ENCODE data around the gene NIN.

The NIN gene

GRCh38 chr14:50758305-50758704 is 72.7 kb downstream of the NIN start:
- DNase-seq = no peak

GRCh38 chr14:50757702-50758101 is 73.3 kb downstream of the NIN start:
- DNase-seq = no peak

DNA sequence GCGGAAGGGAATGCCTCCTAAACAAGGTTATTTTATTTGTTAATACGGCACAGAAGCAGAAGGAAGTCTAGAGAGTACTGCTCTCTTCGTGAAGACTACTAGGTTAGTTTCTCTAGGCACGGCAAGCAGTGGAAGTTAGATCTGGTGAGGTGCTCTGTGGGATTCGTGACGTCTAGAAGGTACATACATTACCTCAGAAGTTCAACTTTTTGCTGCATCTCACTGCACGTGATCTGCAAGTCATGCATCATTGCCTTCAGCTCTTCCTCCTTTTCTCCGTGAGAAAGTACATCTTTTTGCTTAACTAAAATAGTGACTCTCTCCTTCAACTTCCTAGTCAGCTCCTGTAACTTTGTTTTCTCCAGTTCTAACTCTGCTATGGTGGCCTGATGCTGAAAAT is 74.7 kb downstream of the NIN start:
- peak in 1 of 2 donors; percentile 69 for DNase-seq

GRCh38 chr14:50750323-50750722 is 80.6 kb downstream of the NIN start:
- DNase-seq = no peak

DNA sequence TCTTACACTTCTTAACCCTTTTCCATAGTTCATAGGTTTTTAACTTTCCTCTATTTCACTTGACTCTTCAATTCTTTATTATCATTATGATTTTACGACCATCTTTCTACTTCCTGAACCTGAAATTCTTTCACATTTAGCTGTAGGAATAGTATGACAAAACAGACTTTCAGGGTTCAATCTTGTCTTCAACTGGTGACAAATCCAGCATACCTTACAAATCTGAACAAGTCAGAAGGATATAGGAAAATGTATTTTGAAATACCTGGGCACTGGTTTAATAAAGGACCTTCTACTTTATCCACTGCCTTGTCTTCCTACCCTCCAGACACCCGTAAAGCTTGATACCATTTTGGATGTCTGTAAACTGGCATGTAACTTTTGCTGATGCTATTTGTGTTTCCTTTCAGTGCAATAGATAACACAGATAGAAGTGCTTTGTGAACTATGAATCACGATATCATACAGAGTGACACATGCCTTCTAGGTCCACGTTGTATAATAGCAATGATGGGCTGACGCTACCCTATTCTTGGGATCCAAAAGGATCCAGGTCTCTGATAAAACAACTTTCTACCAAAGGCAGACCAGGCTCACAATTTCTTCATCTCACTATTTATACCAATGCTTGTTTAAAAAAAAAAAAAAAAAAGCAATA is 85.4 kb downstream of the NIN start:
- no peak for DNase-seq

DNA sequence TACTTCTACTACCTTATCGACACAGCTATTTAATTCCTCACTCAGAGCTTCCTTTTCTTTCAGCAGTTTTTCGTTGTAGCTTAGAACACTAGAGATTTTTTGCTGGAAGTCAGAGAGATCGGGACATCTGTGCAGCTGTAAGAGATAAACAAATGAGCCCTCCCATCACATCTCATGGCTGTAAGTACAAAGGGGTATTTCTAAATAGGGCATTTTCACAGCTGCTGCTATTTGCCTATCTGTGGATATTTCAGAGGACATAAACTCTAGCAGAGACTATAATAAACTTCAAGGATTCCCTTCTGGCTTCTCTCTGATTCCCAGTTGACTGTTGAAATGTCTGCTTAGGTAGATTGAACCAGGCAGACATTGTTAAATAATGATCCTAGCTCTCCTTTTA is 86.7 kb downstream of the NIN start:
- DNase-seq = no peak

DNA sequence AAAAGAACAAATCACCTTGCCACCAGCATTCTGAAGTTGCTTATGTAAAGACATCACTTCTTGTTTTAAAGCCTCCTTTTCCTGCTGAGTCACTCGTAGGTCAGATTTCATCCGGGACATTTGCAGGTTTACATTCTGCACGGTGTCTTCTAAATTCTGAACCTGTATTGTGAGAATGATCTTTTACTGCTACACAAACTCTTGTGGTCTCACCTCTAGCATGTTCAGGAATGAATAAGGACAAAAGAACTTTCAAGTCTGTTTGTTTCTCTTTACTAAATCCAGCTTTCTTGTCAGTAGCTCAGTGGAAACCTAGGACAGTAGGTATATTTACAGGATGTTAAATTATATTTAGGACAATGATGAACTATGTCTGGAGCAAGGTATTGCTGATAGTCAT is 89.4 kb downstream of the NIN start:
- no peak for DNase-seq

DNA sequence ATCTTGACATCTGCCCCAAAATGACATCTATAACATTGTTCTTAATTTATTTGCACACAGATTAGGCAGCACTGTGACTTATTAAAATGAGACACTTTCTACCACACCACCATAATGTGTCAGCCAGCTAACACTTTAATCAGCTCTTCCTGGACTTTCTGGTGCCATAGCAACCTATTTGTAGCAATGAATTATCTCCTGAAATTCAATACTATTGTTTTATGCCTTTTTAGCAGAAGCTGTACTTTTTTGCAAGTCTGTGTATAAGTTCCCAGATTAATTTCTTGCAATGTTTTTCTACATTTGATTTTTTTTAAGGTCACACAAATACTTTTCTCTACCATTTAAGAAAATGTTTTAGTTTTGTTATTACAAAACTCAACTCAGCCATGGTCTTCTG is 90.1 kb downstream of the NIN start:
- DNase-seq = no peak

DNA sequence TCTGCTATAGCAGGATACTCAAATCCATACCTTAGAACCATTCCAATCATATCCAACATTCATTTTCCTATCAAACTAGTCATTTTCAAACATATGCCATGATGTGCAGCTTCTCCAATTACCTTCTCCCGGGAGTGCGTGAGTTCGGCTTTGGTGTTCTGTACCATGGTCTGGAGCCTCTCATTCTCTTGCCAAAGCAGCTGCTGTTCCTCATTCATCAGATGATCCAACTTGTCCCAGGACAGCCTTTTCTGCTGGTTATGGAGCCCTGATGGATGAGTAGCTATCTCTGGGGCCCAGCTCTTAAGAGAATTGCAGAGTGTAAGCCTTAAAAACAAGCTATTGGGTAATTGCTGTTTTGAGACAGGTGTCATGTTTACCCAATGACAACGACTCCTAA is 91.8 kb downstream of the NIN start:
- no peak for DNase-seq

GRCh38 chr14:50736932-50737419 is 94.0 kb downstream of the NIN start:
- peak in 1 of 2 donors; percentile 10 for DNase-seq

DNA sequence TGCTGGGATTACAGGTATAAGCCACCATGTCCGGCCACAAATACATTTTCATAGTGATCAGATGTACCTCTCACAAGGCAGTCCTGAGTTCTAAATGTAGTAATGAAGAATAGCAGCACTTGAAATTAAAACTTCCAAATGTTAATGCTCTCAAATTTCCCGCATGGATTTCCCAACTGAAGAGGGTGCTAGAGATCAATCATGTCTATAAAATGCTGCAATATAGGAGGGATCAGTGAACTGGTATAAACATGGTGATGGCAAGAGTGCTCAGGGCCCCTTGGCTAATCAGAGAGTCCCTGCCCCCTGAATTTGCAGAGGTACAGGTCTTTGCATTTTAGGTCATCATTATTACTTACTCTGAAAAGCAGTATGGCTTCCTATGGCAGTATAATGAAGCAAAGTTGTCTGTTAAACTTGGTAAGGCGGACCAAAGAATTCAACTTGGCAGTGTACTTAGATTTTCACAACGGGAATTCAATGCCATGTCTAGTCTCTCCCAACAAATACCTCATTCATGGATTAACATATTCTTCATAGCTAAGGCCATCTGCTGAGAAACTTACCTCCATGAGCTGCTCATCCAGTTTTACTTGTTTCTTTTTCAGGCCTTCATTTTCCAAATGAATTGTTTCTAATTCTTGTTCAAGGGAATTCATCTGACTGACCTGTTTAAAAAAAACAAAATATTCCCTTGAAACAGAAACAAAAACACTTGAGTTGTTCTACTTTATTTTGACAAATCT is 95.8 kb downstream of the NIN start:
- no peak for DNase-seq

- DNase-seq = no peak
Measured at GRCh38 chr14:50733494-50733893, 97.5 kb downstream of the NIN start.

DNA sequence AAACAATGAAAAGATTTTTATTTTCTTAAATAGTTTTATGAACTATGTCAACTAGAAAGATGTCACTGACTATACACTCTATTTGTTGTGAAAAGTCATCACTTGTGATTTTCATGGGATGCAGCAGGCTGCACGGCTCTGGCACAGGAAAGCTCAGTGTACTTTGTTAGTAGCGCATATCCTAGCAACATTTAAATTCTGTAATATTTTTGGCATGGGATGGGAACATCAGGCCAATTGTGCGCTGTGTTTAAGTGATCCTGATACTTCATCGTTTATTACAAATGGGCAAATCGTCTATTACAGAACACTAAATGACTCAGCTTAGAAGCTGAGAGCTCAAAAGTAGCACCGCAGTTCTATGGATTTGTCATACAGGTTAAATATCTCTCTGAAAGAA is 102.1 kb downstream of the NIN start:
- no peak for DNase-seq

- DNase-seq = peak in 1 of 2 donors; percentile 70
Measured at GRCh38 chr14:50726372-50727107, 104.4 kb downstream of the NIN start.

DNA sequence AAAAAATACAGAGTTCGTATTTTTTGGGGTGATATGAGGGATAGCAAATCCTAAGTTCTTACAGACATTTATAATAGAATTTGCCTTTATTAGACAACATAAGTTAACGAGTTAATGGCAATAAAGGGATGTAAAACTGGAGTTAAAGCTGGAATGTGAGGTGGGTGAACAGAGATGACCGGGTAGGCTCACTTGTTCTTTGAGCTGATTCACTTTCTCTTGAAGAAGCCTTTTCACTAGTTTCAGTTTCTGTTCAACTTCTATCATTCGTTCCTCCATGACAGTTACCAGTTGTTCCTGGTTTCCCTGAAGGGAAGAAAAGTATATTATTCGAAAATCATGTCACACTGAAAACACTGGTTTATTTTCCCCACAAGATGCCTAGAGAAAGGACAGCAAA is 105.2 kb downstream of the NIN start:
- DNase-seq = peak in 1 of 2 donors; percentile 19

GRCh38 chr14:50719911-50720759 is 110.8 kb downstream of the NIN start:
- no peak for DNase-seq

DNA sequence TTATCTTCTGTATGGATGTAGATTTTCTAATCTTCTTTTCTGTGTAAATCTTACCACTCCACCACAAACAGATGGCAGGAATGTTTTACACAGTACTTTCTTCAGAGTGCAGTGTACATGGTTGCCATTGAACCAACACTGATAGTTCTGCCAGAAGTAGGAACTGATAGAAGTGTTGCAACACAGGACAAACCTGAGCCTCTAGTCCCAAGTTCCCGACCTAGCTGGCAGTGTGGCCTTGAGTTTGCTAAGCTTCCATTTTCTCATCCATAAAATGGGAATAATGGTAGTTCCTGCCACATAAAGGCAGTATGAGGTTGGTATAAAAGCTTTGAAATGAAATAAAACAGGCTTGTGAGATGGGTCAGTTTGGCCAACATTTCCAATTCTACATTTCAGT is 112.0 kb downstream of the NIN start:
- DNase-seq = no peak

DNA sequence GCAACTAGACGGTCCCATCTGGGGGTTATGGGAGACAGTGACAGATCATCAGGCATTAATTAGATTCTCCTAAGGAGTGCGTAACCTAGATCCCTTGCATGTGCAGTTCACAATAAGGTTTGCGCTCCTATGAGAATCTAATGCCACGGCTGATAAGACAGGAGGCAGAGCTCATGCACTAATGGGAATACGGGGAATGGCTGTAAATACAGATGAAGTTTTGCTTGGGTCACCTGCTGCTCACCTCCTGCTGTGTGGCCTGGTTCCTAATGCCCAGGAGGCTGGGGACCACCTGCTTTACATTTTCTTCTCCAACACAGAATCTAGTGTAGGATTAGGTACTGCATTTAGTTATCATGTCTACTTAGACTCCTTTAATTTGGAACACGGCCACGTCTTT is 113.2 kb downstream of the NIN start:
- no peak for DNase-seq

- DNase-seq = peak in 1 of 2 donors; percentile 16
Measured at GRCh38 chr14:50714450-50715073, 116.4 kb downstream of the NIN start.

DNA sequence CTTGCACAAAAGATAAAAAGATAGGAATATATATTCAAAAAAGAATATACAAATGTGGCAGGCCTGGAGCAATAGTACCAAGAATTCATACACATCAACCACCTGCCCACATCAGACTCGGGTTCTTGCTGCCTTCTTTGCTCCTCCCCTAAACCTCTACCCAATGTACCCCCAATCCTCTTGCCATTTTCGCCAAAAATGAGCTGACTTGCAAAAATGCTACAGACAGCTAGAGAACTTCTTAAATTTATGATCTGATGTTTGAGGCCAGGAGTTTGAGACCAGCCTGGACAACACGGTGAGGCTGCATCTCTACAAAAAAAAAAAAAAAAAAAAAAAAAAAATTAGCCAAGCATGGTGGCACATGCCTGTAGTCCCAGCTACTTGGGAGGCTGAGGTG is 119.9 kb downstream of the NIN start:
- no peak for DNase-seq

DNA sequence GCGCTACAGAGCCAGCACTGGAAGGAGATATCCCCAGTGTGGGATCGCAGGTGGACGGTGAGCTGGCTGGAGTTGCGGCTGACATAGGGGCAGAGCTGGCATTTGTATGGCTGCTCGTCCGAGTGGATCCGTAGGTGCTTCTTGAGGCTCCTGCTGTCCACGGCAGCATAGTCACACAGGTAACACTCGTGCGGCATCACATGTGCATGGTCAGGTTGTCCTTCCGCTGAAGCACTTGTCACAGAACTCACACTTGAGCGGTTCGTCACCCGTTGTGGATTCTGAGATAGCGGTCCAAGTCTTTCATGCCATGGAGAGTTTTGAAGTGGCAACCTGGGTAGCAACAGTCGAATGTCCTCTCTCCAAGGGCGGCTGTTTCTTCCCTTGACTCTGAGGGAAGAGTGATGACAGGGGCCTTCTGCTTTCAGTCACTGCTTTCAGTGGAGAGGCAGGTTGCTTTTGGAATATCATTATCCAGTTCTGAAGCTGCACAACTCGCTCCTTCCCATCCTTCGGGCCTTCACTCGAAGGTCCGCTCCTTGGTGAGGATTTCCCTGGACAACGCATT is 125.9 kb downstream of the NIN start:
- DNase-seq = no peak

- no peak for DNase-seq
Measured at GRCh38 chr14:50704454-50705010, 126.4 kb downstream of the NIN start.

Data from CD4-positive, alpha-beta T cell treated with Interleukin-4 for 1 hour (primary cell).